H9 (cell line): ENCODE data around the gene PUM2. TPM values are rescaled to one million over a fixed set of nuclear protein-coding genes. Genes with fewer than 3 reads are reported as not detected.

ENCODE experiments used
- DNase-seq: peaks from one replicate; pipeline ENCODE4 v3.0.0-alpha.2; 2017
- H2AFZ ChIP-seq: one replicate; pipeline ENCODE4 v1.6.1; 2013; ENCODE audit warnings: mild to moderate bottlenecking, low read length, control low read depth, moderate library complexity
- H2AK5ac ChIP-seq: 2 replicates; pipeline ENCODE4 v1.6.1; 2013; ENCODE audit warnings: low read length, control low read depth, mixed read lengths; ENCODE audit not compliant: insufficient read length
- H2BK120ac ChIP-seq: one replicate; pipeline ENCODE4 v1.6.1; 2013; ENCODE audit warnings: low read depth, mild to moderate bottlenecking, low read length, control low read depth, inconsistent platforms; ENCODE audit not compliant: poor library complexity, severe bottlenecking
- H2BK12ac ChIP-seq: 2 replicates; pipeline ENCODE4 v1.6.1; 2013; ENCODE audit warnings: low read length, control low read depth, mixed read lengths, low read depth; ENCODE audit not compliant: insufficient read length
- H2BK15ac ChIP-seq: 2 replicates; pipeline ENCODE4 v1.6.1; 2013; ENCODE audit warnings: low read depth, low read length, control low read depth
- H2BK20ac ChIP-seq: one replicate; pipeline ENCODE4 v1.6.1; 2013; ENCODE audit warnings: low read depth, mild to moderate bottlenecking, low read length, control low read depth, inconsistent platforms; ENCODE audit not compliant: poor library complexity, severe bottlenecking
- H2BK5ac ChIP-seq: 2 replicates; pipeline ENCODE4 v1.6.1; 2013; ENCODE audit warnings: low read length, control low read depth, mixed read lengths; ENCODE audit not compliant: insufficient read length
- H3K14ac ChIP-seq: 2 replicates; pipeline ENCODE4 v1.6.1; 2013; ENCODE audit warnings: low read length, control low read depth; ENCODE audit not compliant: insufficient read depth
- H3K18ac ChIP-seq: 2 replicates; pipeline ENCODE4 v1.6.1; 2013; ENCODE audit warnings: low read depth, mild to moderate bottlenecking, mixed read lengths, low read length, control low read depth; ENCODE audit not compliant: insufficient read length
- H3K23ac ChIP-seq: 2 replicates; pipeline ENCODE4 v1.6.1; 2013; ENCODE audit warnings: low read length, control low read depth, mixed read lengths, low read depth; ENCODE audit not compliant: insufficient read length
- H3K23me2 ChIP-seq: 2 replicates; pipeline ENCODE4 v1.6.1; 2013; ENCODE audit warnings: low read depth, mild to moderate bottlenecking, mixed read lengths, low read length, control low read depth; ENCODE audit not compliant: insufficient read length, poor library complexity, severe bottlenecking
- H3K27ac ChIP-seq: 2 replicates; pipeline ENCODE4 v1.5.1; 2013; ENCODE audit warnings: low read length, control low read depth, mixed read lengths, low read depth; ENCODE audit not compliant: insufficient read length
- H3K27me3 ChIP-seq: 2 replicates; pipeline ENCODE4 v1.6.1; 2013; ENCODE audit warnings: low read length, control low read depth, inconsistent platforms; ENCODE audit not compliant: insufficient read depth
- H3K4ac ChIP-seq: 2 replicates; pipeline ENCODE4 v1.6.1; 2013; ENCODE audit warnings: low read depth, mild to moderate bottlenecking, control low read depth, inconsistent platforms, low read length, moderate library complexity
- H3K4me1 ChIP-seq: 2 replicates; pipeline ENCODE4 v1.6.1; 2013; ENCODE audit warnings: low read length, control low read depth, inconsistent platforms; ENCODE audit not compliant: insufficient read depth
- H3K4me2 ChIP-seq: 2 replicates; pipeline ENCODE4 v1.6.1; 2013; ENCODE audit warnings: low read length, control low read depth, mixed read lengths; ENCODE audit not compliant: insufficient read length, insufficient read depth
- H3K56ac ChIP-seq: 2 replicates; pipeline ENCODE4 v1.6.1; 2013; ENCODE audit warnings: low read depth, mild to moderate bottlenecking, mixed read lengths, low read length, control low read depth; ENCODE audit not compliant: insufficient read length
- H3K79me1 ChIP-seq: 2 replicates; pipeline ENCODE4 v1.6.1; 2013; ENCODE audit warnings: low read depth, mild to moderate bottlenecking, moderate library complexity, low read length, control low read depth, inconsistent platforms; ENCODE audit not compliant: insufficient read depth, poor library complexity, severe bottlenecking
- H3K79me2 ChIP-seq: 2 replicates; pipeline ENCODE4 v1.6.1; 2013; ENCODE audit warnings: low read length, control low read depth, inconsistent platforms; ENCODE audit not compliant: insufficient read depth
- H3K9ac ChIP-seq: 2 replicates; pipeline ENCODE4 v1.6.1; 2013; ENCODE audit warnings: low read length, control low read depth, mixed read lengths; ENCODE audit not compliant: insufficient read length; ENCODE audit errors: extremely low read depth
- H3K9me3 ChIP-seq: one replicate; pipeline ENCODE4 v1.6.1; 2013; ENCODE audit warnings: low read depth, low read length, inconsistent platforms; ENCODE audit not compliant: control insufficient read depth
- H3T11ph ChIP-seq: one replicate; pipeline ENCODE4 v1.6.1; 2013; ENCODE audit warnings: mild to moderate bottlenecking, low read length, control low read depth, inconsistent platforms
- H4K20me1 ChIP-seq: one replicate; pipeline ENCODE4 v1.6.1; 2013; ENCODE audit not compliant: control insufficient read depth, insufficient read length, insufficient read depth
- H4K5ac ChIP-seq: 2 replicates; pipeline ENCODE4 v1.6.1; 2013; ENCODE audit warnings: low read depth, mild to moderate bottlenecking, mixed read lengths, low read length, control low read depth; ENCODE audit not compliant: insufficient read length
- H4K8ac ChIP-seq: replicated peaks from 2 replicates; pipeline ENCODE4 v1.6.1; 2013; ENCODE audit warnings: low read length, control low read depth, mixed read lengths, low read depth; ENCODE audit not compliant: insufficient read length
- H4K91ac ChIP-seq: 2 replicates; pipeline ENCODE4 v1.6.1; 2013; ENCODE audit warnings: low read depth, mild to moderate bottlenecking, moderate library complexity, mixed read lengths, low read length, control low read depth; ENCODE audit not compliant: insufficient read length
- H3K27ac Mint-ChIP-seq, 3 experiments: 2 replicates in 2 of 3; 3 replicates in 1 of 3; pipeline ENCODE4 v1.8.0; 2020 to 2021; ENCODE audit warnings: mixed read lengths in 3 of 3, mild to moderate bottlenecking in 1 of 3, moderate library complexity in 1 of 3
- H3K27me3 Mint-ChIP-seq: 2 replicates; pipeline ENCODE4 v1.8.0; 2021; ENCODE audit warnings: low read depth, mild to moderate bottlenecking, moderate library complexity, mixed read lengths
- H3K36me3 Mint-ChIP-seq, 3 experiments: 2 replicates in 2 of 3; 3 replicates in 1 of 3; pipeline ENCODE4 v1.8.0; 2020 to 2021; ENCODE audit warnings: low read depth in 3 of 3, mixed read lengths in 3 of 3; ENCODE audit not compliant: insufficient read depth in 1 of 3
- H3K4me1 Mint-ChIP-seq, 2 experiments: 2 replicates each; pipeline ENCODE4 v1.8.0; 2020; ENCODE audit warnings: mixed read lengths in 2 of 2
- H3K4me3 Mint-ChIP-seq, 2 experiments: 2 replicates in 1 of 2; 3 replicates in 1 of 2; pipeline ENCODE4 v1.8.0; 2020 to 2021; ENCODE audit warnings: mild to moderate bottlenecking in 2 of 2, mixed read lengths in 2 of 2, moderate library complexity in 1 of 2
- H3K9me3 Mint-ChIP-seq, 2 experiments: 2 replicates in 1 of 2; 3 replicates in 1 of 2; pipeline ENCODE4 v1.8.0; 2020; ENCODE audit warnings: mild to moderate bottlenecking in 2 of 2, mixed read lengths in 2 of 2, moderate library complexity in 1 of 2
- WGBS: extraction: QIAGEN DNeasy Blood & Tissue Kit; methylation state at CpG from one replicate; pipeline ENCODE4 v1.1.7; 2013; ENCODE audit warnings: missing lambda C conversion rate, low lambda C conversion rate, mixed read lengths; ENCODE audit not compliant: insufficient read length; ENCODE audit errors: extremely low coverage; 5-methylcytosine and 5-hydroxymethylcytosine counted together
- total RNA-seq: library from RNA; stranded (reverse); gene quantifications from 2 replicates; pipeline ENCODE4 v1.2.1, GENCODE V29; 2021
- TF ChIP-seq, protein P1 (sequence below): fragments of 200-600 bp; sonication (generic); conservative IDR thresholded peaks from 3 replicates; pipeline ENCODE4 v1.8.0; 2021; ENCODE audit warnings: antibody characterized with exemption, mild to moderate bottlenecking

PUM2 gene
- total RNA-seq, 1 experiment from 2014 or later: 96.6 TPM

DNA sequence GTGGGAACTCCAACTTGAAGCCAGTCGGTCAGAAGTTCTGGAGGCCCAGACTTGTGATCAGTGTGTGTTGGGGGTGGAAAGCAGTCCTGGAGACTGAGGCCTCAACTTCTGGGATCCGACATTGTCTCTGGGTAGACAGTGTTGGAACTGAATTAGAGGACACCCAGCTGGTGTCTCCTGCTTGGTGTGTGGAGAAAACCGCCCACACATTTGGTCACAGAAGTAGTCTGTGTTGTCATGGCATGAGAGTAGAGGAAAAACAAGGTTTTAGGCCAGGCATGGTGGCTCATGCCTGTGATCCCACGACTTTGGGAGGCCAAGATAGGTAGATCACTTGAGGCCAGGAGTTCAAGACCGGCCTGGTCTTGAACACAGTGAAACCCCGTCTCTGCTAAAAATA lies 51.5 kb downstream of the PUM2 start:
- H3K23ac ChIP-seq: no peak overlapping the region
- H4K5ac ChIP-seq: no peak overlapping the region
- no peak overlapping the region for H3T11ph ChIP-seq
- no peaks in the 10 kb centered on the region for H3K9me3 ChIP-seq
- no peak overlapping the region for H2BK15ac ChIP-seq
- H4K20me1 ChIP-seq: no peaks in the 10 kb centered on the region
- no peak overlapping the region for H3K56ac ChIP-seq
- no peaks in the 10 kb centered on the region for H3K23me2 ChIP-seq
- H3K18ac ChIP-seq: no peak overlapping the region
- H3K27ac Mint-ChIP-seq: peak overlapping the region in 2 of 3 experiments; percentile 68 to 80; a peak in 4 of 7 replicates
- H3K14ac ChIP-seq: no peak overlapping the region
- H3K27me3 Mint-ChIP-seq: no peaks in the 10 kb centered on the region
- peaks cover 38 to 65% (median 58%) of the 10 kb centered on the region in 3 experiments; a peak in 6 of 7 replicates for H3K36me3 Mint-ChIP-seq
- no peak overlapping the region for H3K4me3 Mint-ChIP-seq
- H3K27me3 ChIP-seq: no peaks in the 10 kb centered on the region
- H3K4me1 ChIP-seq: no peaks in the 10 kb centered on the region
- H3K4ac ChIP-seq: no peak overlapping the region
- H3K9ac ChIP-seq: no peak overlapping the region
- no peak overlapping the region for H4K91ac ChIP-seq
- TF ChIP-seq, protein P1, sequence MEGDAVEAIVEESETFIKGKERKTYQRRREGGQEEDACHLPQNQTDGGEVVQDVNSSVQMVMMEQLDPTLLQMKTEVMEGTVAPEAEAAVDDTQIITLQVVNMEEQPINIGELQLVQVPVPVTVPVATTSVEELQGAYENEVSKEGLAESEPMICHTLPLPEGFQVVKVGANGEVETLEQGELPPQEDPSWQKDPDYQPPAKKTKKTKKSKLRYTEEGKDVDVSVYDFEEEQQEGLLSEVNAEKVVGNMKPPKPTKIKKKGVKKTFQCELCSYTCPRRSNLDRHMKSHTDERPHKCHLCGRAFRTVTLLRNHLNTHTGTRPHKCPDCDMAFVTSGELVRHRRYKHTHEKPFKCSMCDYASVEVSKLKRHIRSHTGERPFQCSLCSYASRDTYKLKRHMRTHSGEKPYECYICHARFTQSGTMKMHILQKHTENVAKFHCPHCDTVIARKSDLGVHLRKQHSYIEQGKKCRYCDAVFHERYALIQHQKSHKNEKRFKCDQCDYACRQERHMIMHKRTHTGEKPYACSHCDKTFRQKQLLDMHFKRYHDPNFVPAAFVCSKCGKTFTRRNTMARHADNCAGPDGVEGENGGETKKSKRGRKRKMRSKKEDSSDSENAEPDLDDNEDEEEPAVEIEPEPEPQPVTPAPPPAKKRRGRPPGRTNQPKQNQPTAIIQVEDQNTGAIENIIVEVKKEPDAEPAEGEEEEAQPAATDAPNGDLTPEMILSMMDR: no peak
- no peak overlapping the region for H3K27ac ChIP-seq
- no peak for DNase-seq
- H2BK12ac ChIP-seq: no peak overlapping the region
- no peaks in the 10 kb centered on the region; the same call in 1 of the 2 replicates for H3K79me2 ChIP-seq
- no CpG with 5 or more reads among the region's 6 CpGs for WGBS
- H2BK120ac ChIP-seq: no peak overlapping the region
- H2BK5ac ChIP-seq: no peak overlapping the region
- peaks cover 5% of the 10 kb centered on the region for H3K79me1 ChIP-seq
- peaks cover 0 to 8% of the 10 kb centered on the region in 2 experiments; a peak in 1 of 4 replicates for H3K4me1 Mint-ChIP-seq
- H2AFZ ChIP-seq: no peak overlapping the region
- no peak overlapping the region for H3K4me2 ChIP-seq
- H2AK5ac ChIP-seq: no peak overlapping the region
- no peak overlapping the region for H2BK20ac ChIP-seq
- H4K8ac ChIP-seq: no peak overlapping the region
- H3K9me3 Mint-ChIP-seq: no peaks in the 10 kb centered on the region
